K562 (cell line): Measurements from ENCODE around the gene CDCA4. TPM values are rescaled to one million over a fixed set of nuclear protein-coding genes. Genes with fewer than 3 reads are reported as not detected.

Experiments used
- CBX2 ChIP-seq: fragments of 200-600 bp; sonication (generic); IDR thresholded peaks from one replicate; pipeline ENCODE4 v1.6.1; 2012; ENCODE audit warnings: mild to moderate bottlenecking, low read length, inconsistent platforms; ENCODE audit not compliant: insufficient read depth, poor library complexity, severe bottlenecking
- CBX5 ChIP-seq: IDR thresholded peaks from 2 replicates; pipeline ENCODE4 v1.6.1; 2014; ENCODE audit warnings: low read depth, borderline replicate concordance
- CXXC5 ChIP-seq: fragments of 250-450 bp; sonication (Bioruptor Pico); IDR thresholded peaks from 2 replicates; pipeline ENCODE4 v1.8.0; 2022; ENCODE audit warnings: inconsistent platforms, mild to moderate bottlenecking, moderate library complexity
- FOXK1 ChIP-seq: sonication (generic); formaldehyde crosslinking; IDR thresholded peaks from 2 replicates; pipeline ENCODE4 v1.8.0; 2022; ENCODE audit warnings: missing genetic modification reagents, mild to moderate bottlenecking, borderline replicate concordance
- GMEB1 ChIP-seq: fragments of 250-450 bp; sonication (Bioruptor Pico); IDR thresholded peaks from 2 replicates; pipeline ENCODE4 v1.4.0; 2020; ENCODE audit warnings: mild to moderate bottlenecking
- HNRNPK ChIP-seq: fragments of 200-400 bp; formaldehyde crosslinking; IDR thresholded peaks from one replicate; pipeline ENCODE4 v1.6.1; 2018; ENCODE audit warnings: mild to moderate bottlenecking, low read depth, low read length; ENCODE audit not compliant: poor library complexity, severe bottlenecking
- JUNB ChIP-seq: fragments of 450-650 bp; formaldehyde crosslinking; conservative IDR thresholded peaks from 2 replicates; pipeline ENCODE4 v1.4.0; 2020; ENCODE audit warnings: mild to moderate bottlenecking
- KLF13 ChIP-seq: fragments of 450-650 bp; IDR thresholded peaks from 2 replicates; pipeline ENCODE4 v1.6.1; 2016; ENCODE audit warnings: missing genetic modification characterization, low read depth, mild to moderate bottlenecking, missing compliant biosample characterization, moderate library complexity, borderline replicate concordance
- NONO ChIP-seq, 2 experiments: fragments of 200-400 bp in 1 of 2; fragments of 450-650 bp in 1 of 2; formaldehyde crosslinking in 1 of 2; IDR thresholded peaks; 2 replicates each; pipeline ENCODE4 v1.6.1; 2017; ENCODE audit warnings: low read depth in 2 of 2, mild to moderate bottlenecking in 2 of 2, moderate library complexity in 2 of 2, low read length in 1 of 2
- TAF9B ChIP-seq: fragments of 450-650 bp; IDR thresholded peaks from 2 replicates; pipeline ENCODE4 v1.6.1; 2018; ENCODE audit warnings: mild to moderate bottlenecking; ENCODE audit not compliant: partially characterized antibody
- TEAD1 ChIP-seq, 2 experiments: fragments of 450-650 bp in 1 of 2; sonication (generic) in 1 of 2; formaldehyde crosslinking; IDR thresholded peaks; 2 replicates each; pipeline versions ENCODE4 v1.4.0 to v1.8.0; 2020 to 2022; ENCODE audit warnings: mild to moderate bottlenecking in 2 of 2, missing genetic modification reagents in 1 of 2
- TEAD2 ChIP-seq: fragments of 450-650 bp; IDR thresholded peaks from 2 replicates; pipeline ENCODE4 v1.6.1; 2016; ENCODE audit warnings: missing genetic modification characterization, control low read depth, missing compliant biosample characterization
- ZC3H11A ChIP-seq: IDR thresholded peaks from 2 replicates; pipeline ENCODE4 v1.6.1; 2012; ENCODE audit warnings: low read depth, low read length, improper control_type of control experiment
- ZFP36 ChIP-seq: fragments of 150-350 bp; IDR thresholded peaks from 2 replicates; pipeline ENCODE4 v1.6.1; 2018; ENCODE audit warnings: low read length, low read depth; ENCODE audit not compliant: partially characterized antibody
- ZKSCAN8 ChIP-seq: fragments of 200-800 bp; sonication (Bioruptor generic); IDR thresholded peaks from 2 replicates; pipeline ENCODE4 v1.6.1; 2016; ENCODE audit warnings: missing genetic modification characterization, missing compliant biosample characterization
- ZNF124 ChIP-seq: sonication (generic); formaldehyde crosslinking; IDR thresholded peaks from 2 replicates; pipeline ENCODE4 v1.8.1; 2022; ENCODE audit warnings: missing genetic modification reagents
- ZSCAN32 ChIP-seq: fragments of 450-650 bp; formaldehyde crosslinking; IDR thresholded peaks from 2 replicates; pipeline ENCODE4 v1.4.0; 2020; ENCODE audit warnings: mild to moderate bottlenecking, moderate library complexity
- polyA plus RNA-seq, 8 experiments: library from polyadenylated mRNA; depleted of rRNA in 4 of 8; stranded (reverse) in 5 of 8; unstranded in 3 of 8; fragments of >200 nt; fragmentation: Nextera tagmentation in 2 of 8; fragmentation: Illumina TruSeq in 1 of 8; extraction: Ambion mirVana in 2 of 8; extraction: Trizol in 1 of 8; gene quantifications; 2 replicates each; pipeline versions ENCODE4 v1.2.1 to v1.2.3, GENCODE V29; 2011 to 2014; ENCODE audit warnings: inconsistent platforms in 1 of 8, missing spikeins in 1 of 8
- total RNA-seq, 7 experiments: library from RNA; depleted of rRNA in 6 of 7; stranded (reverse); fragments of >200 nt in 6 of 7; fragmentation: Illumina TruSeq in 2 of 7; extraction: Trizol in 2 of 7; gene quantifications; 2 replicates each; pipeline versions ENCODE4 v1.2.1 to v1.2.3, GENCODE V29; 2011 to 2021; ENCODE audit warnings: low replicate concordance in 1 of 7
- TF ChIP-seq, protein P1 (sequence below): fragments of 450-650 bp; IDR thresholded peaks from 2 replicates; pipeline ENCODE4 v1.6.1; 2018; ENCODE audit warnings: mild to moderate bottlenecking, low read depth; ENCODE audit not compliant: partially characterized antibody
- TF ChIP-seq, protein P2 (sequence below): conservative IDR thresholded peaks from 2 replicates; pipeline ENCODE4 v1.6.1; 2011; ENCODE audit warnings: low read depth, mild to moderate bottlenecking, low read length; ENCODE audit not compliant: control insufficient read depth
- TF ChIP-seq, protein P3 (sequence below): fragments of 250-450 bp; sonication (Bioruptor Pico); IDR thresholded peaks from 2 replicates; pipeline ENCODE4 v1.9.0; 2021; ENCODE audit warnings: mild to moderate bottlenecking, inconsistent platforms

Gene CDCA4
- total and polyA plus RNA-seq, 9 of the 15 experiments (the other 6 are each of a cell fraction or from before 2014, with no cell fraction given), result 6.6 to 44.2 (median 23.0) TPM

DNA sequence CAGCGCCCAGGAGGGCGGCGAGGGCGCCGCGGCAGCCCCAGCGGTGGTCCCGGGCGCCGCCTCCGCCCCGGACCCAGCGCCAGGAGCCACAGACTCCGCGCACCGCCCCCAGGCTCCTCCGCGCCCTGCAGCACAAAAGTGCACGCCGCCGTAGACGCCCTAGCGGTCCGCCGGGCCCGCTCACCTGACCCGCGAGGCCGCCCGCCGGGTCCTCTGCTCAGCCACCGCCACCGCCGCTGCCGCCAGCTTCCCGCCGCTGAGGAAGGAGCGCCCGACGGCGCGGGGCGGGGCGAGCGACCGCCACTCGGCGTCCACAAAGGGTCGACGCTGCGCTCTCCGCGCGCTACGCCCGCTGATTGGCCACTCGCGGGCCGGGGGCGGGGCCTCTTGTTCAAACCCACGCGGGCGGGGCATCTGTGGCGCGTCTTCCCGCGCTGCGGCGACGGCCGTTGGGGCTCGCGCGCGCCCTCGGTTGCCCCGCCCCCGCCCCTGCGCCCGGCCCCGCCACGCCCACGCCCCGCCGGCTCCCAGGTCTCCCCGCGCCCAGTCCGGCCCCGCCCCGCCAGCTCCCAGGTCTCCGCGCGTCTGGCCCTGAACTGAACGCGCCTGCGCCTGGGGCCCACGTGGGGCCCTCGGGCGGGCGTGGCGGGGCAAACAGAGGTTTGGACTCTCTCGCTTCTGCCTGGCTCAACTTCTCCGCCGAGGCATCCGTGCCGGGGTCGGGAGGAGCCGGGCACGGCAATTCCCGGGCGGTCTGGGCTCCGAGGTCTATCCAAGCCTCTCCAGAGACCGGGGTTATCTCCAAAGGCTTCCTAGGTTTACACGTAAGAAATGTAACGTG lies at the start of gene CDCA4 (continued):
- TF ChIP-seq, protein P1, sequence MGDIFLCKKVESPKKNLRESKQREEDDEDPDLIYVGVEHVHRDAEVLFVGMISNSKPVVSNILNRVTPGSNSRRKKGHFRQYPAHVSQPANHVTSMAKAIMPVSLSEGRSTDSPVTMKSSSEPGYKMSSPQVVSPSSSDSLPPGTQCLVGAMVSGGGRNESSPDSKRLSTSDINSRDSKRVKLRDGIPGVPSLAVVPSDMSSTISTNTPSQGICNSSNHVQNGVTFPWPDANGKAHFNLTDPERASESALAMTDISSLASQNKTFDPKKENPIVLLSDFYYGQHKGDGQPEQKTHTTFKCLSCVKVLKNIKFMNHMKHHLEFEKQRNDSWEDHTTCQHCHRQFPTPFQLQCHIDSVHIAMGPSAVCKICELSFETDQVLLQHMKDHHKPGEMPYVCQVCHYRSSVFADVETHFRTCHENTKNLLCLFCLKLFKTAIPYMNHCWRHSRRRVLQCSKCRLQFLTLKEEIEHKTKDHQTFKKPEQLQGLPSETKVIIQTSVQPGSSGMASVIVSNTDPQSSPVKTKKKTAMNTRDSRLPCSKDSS, result no peak
- TF ChIP-seq ZFP36 (no peak), ZNF124 (no peak), NONO (IDR thresholded peaks at IDR 0.05; ENCODE audit: low read depth in 2 of 2, low read length in 1 of 2) (peak in 1 of 2 experiments; percentile 64; a peak in 3 of 4 replicates), TEAD2 (tag) (no peak), FOXK1 (CRISPR knock-in tag) (no peak), ZSCAN32 (no peak), ZKSCAN8 (no peak), TAF9B (no peak), CXXC5 (peak; percentile 88), HNRNPK (no peak), CBX5 (no peak), GMEB1 (peak; percentile 81), CBX2 (no peak), TEAD1 (CRISPR knock-in tag; IDR thresholded peaks at IDR 0.05) (0 out of 4 replicates have a peak, but pooled peaks of 1 of the 2 experiments have one; percentile 12), ZC3H11A (no peak), JUNB (CRISPR knock-in tag) (no peak), KLF13 (tag) (no peak)
- TF ChIP-seq, protein P2, sequence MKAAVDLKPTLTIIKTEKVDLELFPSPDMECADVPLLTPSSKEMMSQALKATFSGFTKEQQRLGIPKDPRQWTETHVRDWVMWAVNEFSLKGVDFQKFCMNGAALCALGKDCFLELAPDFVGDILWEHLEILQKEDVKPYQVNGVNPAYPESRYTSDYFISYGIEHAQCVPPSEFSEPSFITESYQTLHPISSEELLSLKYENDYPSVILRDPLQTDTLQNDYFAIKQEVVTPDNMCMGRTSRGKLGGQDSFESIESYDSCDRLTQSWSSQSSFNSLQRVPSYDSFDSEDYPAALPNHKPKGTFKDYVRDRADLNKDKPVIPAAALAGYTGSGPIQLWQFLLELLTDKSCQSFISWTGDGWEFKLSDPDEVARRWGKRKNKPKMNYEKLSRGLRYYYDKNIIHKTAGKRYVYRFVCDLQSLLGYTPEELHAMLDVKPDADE, result peak; percentile 65; the same call in 1 of the 2 replicates
- TF ChIP-seq, protein P3, sequence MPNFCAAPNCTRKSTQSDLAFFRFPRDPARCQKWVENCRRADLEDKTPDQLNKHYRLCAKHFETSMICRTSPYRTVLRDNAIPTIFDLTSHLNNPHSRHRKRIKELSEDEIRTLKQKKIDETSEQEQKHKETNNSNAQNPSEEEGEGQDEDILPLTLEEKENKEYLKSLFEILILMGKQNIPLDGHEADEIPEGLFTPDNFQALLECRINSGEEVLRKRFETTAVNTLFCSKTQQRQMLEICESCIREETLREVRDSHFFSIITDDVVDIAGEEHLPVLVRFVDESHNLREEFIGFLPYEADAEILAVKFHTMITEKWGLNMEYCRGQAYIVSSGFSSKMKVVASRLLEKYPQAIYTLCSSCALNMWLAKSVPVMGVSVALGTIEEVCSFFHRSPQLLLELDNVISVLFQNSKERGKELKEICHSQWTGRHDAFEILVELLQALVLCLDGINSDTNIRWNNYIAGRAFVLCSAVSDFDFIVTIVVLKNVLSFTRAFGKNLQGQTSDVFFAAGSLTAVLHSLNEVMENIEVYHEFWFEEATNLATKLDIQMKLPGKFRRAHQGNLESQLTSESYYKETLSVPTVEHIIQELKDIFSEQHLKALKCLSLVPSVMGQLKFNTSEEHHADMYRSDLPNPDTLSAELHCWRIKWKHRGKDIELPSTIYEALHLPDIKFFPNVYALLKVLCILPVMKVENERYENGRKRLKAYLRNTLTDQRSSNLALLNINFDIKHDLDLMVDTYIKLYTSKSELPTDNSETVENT (CRISPR knock-in tag), result peak; percentile 88
